Peyer's patch (tissue), 4 donors: Measurements from ENCODE around the gene TEK. TPM values are rescaled to one million over a fixed set of nuclear protein-coding genes. Genes with fewer than 3 reads are reported as not detected.

Source experiments
- DNase-seq, 3 donors: peaks; one replicate each; pipeline ENCODE4 v3.0.0-alpha.2; 2017 to 2019
- H3K27ac ChIP-seq, 4 donors: fragments of 200-600 bp; sonication (generic); one replicate each; pipeline ENCODE4 v1.5.1; 2016 to 2019
- H3K27me3 ChIP-seq, 2 donors: fragments of 200-600 bp; sonication (generic); one replicate each; pipeline ENCODE4 v1.5.1; 2019
- H3K36me3 ChIP-seq, 3 donors: fragments of 200-600 bp; sonication (generic); one replicate each; pipeline ENCODE4 v1.5.1; 2016 to 2019
- H3K4me1 ChIP-seq, 4 donors: fragments of 200-600 bp; sonication (generic); one replicate each; pipeline ENCODE4 v1.5.1; 2016 to 2019
- H3K4me3 ChIP-seq, 4 donors: fragments of 200-600 bp; sonication (generic); 1 replicate in 3 of 4; 2 replicates in 1 of 4; pipeline ENCODE4 v1.5.1; 2016 to 2019; ENCODE audit warnings: mild to moderate bottlenecking in 1 of 4
- H3K9me3 ChIP-seq, 4 donors: fragments of 200-600 bp; sonication (generic); one replicate each; pipeline ENCODE4 v1.5.1; 2016 to 2019; ENCODE audit warnings: mild to moderate bottlenecking in 1 of 4
- CTCF ChIP-seq, 6 experiments: fragments of 450-650 bp in 4 of 6; fragments of 200-600 bp in 2 of 6; sonication (generic) in 1 of 6; IDR thresholded peaks; one replicate each; pipeline ENCODE4 v1.5.1; 2017 to 2019; ENCODE audit warnings: antibody characterized with exemption in 6 of 6, mild to moderate bottlenecking in 3 of 6, moderate library complexity in 1 of 6
- POLR2A ChIP-seq, 2 donors: fragments of 450-650 bp; IDR thresholded peaks; one replicate each; pipeline ENCODE4 v1.5.1; 2017; ENCODE audit warnings: antibody characterized with exemption in 2 of 2, mild to moderate bottlenecking in 2 of 2, moderate library complexity in 2 of 2
- total RNA-seq, 4 donors: library from RNA; depleted of rRNA; stranded (reverse); fragments of >200 nt; gene quantifications; one replicate each; pipeline ENCODE4 v1.1.0, GENCODE V29; 2016

The TEK gene
- total RNA-seq, 4 donors from 2014 or later: 3.0 to 22.3 (median 4.3) TPM

GRCh38 chr9:27110181-27110580 is 1.2 kb downstream of the TEK start:
- Histone ChIP-seq H3K27ac (peak overlapping the region in 1 of 4 donors; percentile 28), H3K4me1 (no peaks in the 10 kb centered on the region), H3K4me3 (peak overlapping the region in 1 of 4 donors; percentile 21), H3K9me3 (no peaks in the 10 kb centered on the region), H3K27me3 (no peaks in the 10 kb centered on the region), H3K36me3 (no peaks in the 10 kb centered on the region)
- TF ChIP-seq POLR2A (IDR thresholded peaks at IDR 0.05): no peak
- TF ChIP-seq CTCF (IDR thresholded peaks at IDR 0.05): no peak
- DNase-seq: no peak

- Histone ChIP-seq H3K27me3 (no peaks in the 10 kb centered on the region), H3K27ac (no peak overlapping the region), H3K4me3 (no peak overlapping the region)
These were observed 3.2 kb downstream of the TEK start for GRCh38 chr9:27112235-27112634.

DNA sequence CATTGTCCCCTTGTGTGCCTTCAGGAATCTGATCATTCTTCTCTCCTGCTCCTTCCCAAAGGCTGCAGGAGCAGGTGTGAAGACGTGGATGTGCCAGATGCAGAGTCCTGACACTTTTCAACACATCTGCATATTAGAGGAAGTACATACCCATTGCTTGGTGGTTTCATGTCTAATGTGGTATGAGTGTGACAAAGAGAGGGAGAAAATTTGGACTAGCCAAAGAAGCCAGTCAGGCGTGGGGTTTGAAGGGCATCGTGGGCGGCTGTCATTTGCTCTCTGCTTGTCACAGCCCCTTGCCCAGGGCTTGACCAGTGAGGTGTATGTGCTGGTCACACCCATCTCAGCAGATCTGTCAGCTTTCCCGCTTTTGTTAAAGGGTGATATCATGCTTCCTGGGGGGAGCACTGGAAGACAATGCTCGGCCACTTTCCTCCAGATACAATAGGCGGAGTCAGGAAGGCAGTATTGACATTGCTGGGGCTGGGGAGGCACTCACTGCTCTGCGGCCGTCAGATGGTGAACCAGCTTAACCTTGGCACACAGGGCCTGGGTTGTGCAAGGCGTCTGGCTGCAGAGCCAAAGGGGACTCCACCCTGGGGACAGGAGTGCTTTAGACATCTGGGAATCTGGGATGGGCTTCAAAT is 8.6 kb downstream of the TEK start:
- H3K4me1 ChIP-seq: no peaks in the 10 kb centered on the region
- H3K27me3 ChIP-seq: no peaks in the 10 kb centered on the region
- H3K4me3 ChIP-seq: no peak overlapping the region
- no peaks in the 10 kb centered on the region for H3K9me3 ChIP-seq
- no peaks in the 10 kb centered on the region for H3K36me3 ChIP-seq
- H3K27ac ChIP-seq: peak overlapping the region in 2 of 4 donors; percentile 26 to 29
- peak in 2 of 3 donors; percentile 51 to 54 for DNase-seq
- TF ChIP-seq CTCF (IDR thresholded peaks at IDR 0.05): no peak
- TF ChIP-seq POLR2A (IDR thresholded peaks at IDR 0.05): no peak

More at GRCh38 chr9:27112235-27112634, 3.2 kb downstream of the TEK start:
- DNase-seq: no peak
- H3K9me3 ChIP-seq: no peaks in the 10 kb centered on the region
- TF ChIP-seq POLR2A (IDR thresholded peaks at IDR 0.05): no peak
- no peak for TF ChIP-seq CTCF (IDR thresholded peaks at IDR 0.05)
- no peaks in the 10 kb centered on the region for H3K4me1 ChIP-seq
- H3K36me3 ChIP-seq: no peaks in the 10 kb centered on the region

GRCh38 chr9:27118916-27119315 is 9.9 kb downstream of the TEK start:
- Histone ChIP-seq H3K9me3 (no peaks in the 10 kb centered on the region), H3K27ac (no peak overlapping the region), H3K27me3 (no peaks in the 10 kb centered on the region), H3K36me3 (no peaks in the 10 kb centered on the region), H3K4me3 (no peak overlapping the region), H3K4me1 (no peaks in the 10 kb centered on the region)
- DNase-seq: no peak
- no peak for TF ChIP-seq CTCF (IDR thresholded peaks at IDR 0.05)
- TF ChIP-seq POLR2A (IDR thresholded peaks at IDR 0.05): no peak

DNA sequence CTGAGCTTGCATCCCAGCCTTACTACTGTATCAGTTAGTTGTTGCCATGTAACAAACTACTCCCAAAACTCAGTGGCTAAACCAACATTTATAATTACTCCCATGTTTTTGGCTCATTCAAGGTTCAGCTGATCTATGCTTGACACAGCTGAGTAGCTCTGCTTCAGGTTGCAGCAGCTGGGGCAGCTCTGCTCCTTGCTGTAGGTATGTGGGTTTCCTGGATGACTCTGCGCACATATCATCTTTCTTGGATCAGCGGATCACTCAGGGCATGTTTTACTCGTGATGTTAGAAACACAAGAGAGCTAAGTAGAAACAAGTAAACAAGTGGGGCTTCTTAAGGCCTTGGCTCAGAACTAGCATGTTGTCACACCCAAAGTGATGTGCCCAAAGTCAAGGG is 15.1 kb downstream of the TEK start:
- TF ChIP-seq POLR2A (IDR thresholded peaks at IDR 0.05): no peak
- TF ChIP-seq CTCF (IDR thresholded peaks at IDR 0.05): no peak

More for the DNA sequence above, 15.1 kb downstream of the TEK start:
- Histone ChIP-seq H3K36me3 (no peaks in the 10 kb centered on the region), H3K27ac (no peak overlapping the region), H3K4me3 (no peak overlapping the region), H3K4me1 (peaks cover 0 to 9% (median 0%) of the 10 kb centered on the region in 4 donors), H3K9me3 (no peaks in the 10 kb centered on the region), H3K27me3 (no peaks in the 10 kb centered on the region)
- no peak for DNase-seq
